Stimulated activated naive CD4-positive, alpha-beta T cell treated with Interleukin-2 at 50 U/mL for 16 hours (primary cell): ENCODE data around the gene PPFIA1.

Experiments used
- DNase-seq: peaks from one replicate; lab custom pipeline; 2025; lab: John Stamatoyannopoulos, UW

Gene PPFIA1

GRCh38 chr11:70414341-70415100 lies 144.0 kb downstream of the PPFIA1 start:
- no peak for DNase-seq

- DNase-seq: no peak
These were observed 144.7 kb downstream of the PPFIA1 start for GRCh38 chr11:70415191-70415590.

GRCh38 chr11:70415642-70416395 lies 145.3 kb downstream of the PPFIA1 start:
- DNase-seq: no peak

- no peak for DNase-seq
These were observed 146.4 kb downstream of the PPFIA1 start for GRCh38 chr11:70416881-70417280.

GRCh38 chr11:70418130-70418529 lies 147.6 kb downstream of the PPFIA1 start:
- DNase-seq: no peak

- DNase-seq: no peak
These were observed 149.0 kb downstream of the PPFIA1 start for GRCh38 chr11:70419307-70420007.

- no peak for DNase-seq
These were observed 149.5 kb downstream of the PPFIA1 start for GRCh38 chr11:70420008-70420464.

GRCh38 chr11:70420496-70420895 lies 150.0 kb downstream of the PPFIA1 start:
- no peak for DNase-seq

- no peak for DNase-seq
These were observed 150.6 kb downstream of the PPFIA1 start for GRCh38 chr11:70421123-70421522.

- DNase-seq: no peak
These were observed 152.4 kb downstream of the PPFIA1 start for GRCh38 chr11:70422692-70423522.

GRCh38 chr11:70423523-70424505 lies 153.3 kb downstream of the PPFIA1 start:
- peak; percentile 31 for DNase-seq

- no peak for DNase-seq
These were observed 154.4 kb downstream of the PPFIA1 start for GRCh38 chr11:70424765-70425344.

- no peak for DNase-seq
These were observed 156.9 kb downstream of the PPFIA1 start for GRCh38 chr11:70427436-70427835.

- DNase-seq: no peak
These were observed 158.4 kb downstream of the PPFIA1 start for GRCh38 chr11:70428701-70429427.

GRCh38 chr11:70429428-70429705 lies 158.9 kb downstream of the PPFIA1 start:
- no peak for DNase-seq

GRCh38 chr11:70429724-70430521 lies 159.4 kb downstream of the PPFIA1 start:
- DNase-seq: no peak

GRCh38 chr11:70430671-70431574 lies 160.4 kb downstream of the PPFIA1 start:
- DNase-seq: no peak

GRCh38 chr11:70431611-70432010 lies 161.1 kb downstream of the PPFIA1 start:
- DNase-seq: no peak
